Measurements from ENCODE around the gene ABCC6.
A peak's percentile ranks its signal among the peaks of the same experiment; 100 is the strongest.

The ABCC6 gene

DNA sequence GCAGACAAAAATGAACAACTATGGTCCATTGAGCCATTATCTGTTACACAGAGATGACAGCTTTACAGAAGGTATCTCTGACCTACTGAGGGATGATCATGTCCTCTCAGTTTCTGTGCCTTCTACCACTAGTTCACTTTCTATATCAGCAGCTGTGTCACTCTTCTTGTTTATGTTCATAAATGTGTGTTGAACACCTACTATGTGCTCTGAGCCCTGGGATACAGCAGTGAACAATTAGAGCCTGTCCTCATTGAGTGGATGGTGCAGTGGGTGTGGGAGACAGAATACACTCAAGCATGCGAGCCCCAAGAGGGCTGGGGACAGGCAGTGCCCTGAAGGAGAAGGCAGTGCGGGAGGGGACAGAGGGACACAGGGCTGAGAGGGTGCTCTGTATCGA lies 92.1 kb downstream of the ABCC6 start:
- Histone ChIP-seq H3K36me3 (ENCODE audit: control insufficient read depth in 2 of 2, insufficient read depth in 1 of 2, low read length in 2 of 2) (peaks cover 11 to 69% of the 10 kb centered on the region in 2 experiments; a peak in 2 of 3 replicates), H3K9me3 (ENCODE audit: control insufficient read depth, insufficient read depth, low read depth, low read length) (no peaks in the 10 kb centered on the region), H3K27ac (ENCODE audit: extremely low read depth, low read depth, low read length) (no peak overlapping the region), H3K4me1 (ENCODE audit: control insufficient read depth, insufficient read depth, low read length) (no peaks in the 10 kb centered on the region), H3K4me3 (ENCODE audit: low read depth, low read length) (no peak overlapping the region)
- TF ChIP-seq ZNF792 (tag by site-specific recombination; IDR thresholded peaks at IDR 0.05), result no peak
- TF ChIP-seq ZFHX2 (tag by site-specific recombination; conservative IDR thresholded peaks at IDR 0.05), result no peak
- no peak for TF ChIP-seq MYNN (tag by site-specific recombination; IDR thresholded peaks at IDR 0.05; ENCODE audit: borderline replicate concordance)
- CTCF ChIA-PET, result interaction anchor here (0.8 to 1.0 kb wide), 2 partner anchors 12 to 257 kb away, joined by 3 to 5 read pairs; no protein-coding TSS in a partner anchor
- POLR2A ChIA-PET, result no interaction called here

DNA sequence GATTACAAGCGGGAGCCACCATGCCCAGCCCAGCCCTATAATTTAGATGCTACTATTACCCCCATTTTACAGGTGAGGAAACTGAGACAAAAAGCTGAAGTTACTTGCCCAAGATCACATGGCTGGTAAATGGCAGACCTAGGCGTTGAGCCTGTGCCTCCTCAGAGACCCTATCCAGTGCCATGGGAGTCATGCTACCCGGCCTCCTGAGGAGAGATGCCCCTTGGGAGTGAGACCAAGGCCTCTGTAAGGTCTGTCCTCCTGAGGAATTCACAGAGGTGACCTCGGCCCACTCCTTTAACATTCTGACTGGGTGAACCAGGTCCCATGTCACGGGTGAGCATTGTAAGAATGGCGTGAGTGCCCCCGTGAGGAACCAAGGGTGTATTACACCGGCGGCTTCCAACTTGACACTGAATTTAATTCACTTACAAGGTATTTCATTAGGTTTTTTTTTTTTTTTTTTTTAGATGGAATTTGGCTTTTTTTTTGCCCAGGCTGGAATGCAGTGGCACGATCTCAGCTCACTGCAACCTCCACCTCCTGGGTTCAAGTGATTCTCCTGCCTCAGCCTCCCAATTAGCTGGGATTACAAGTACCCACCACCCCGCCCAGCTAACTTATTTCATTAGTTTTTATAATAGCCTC lies 95.7 kb downstream of the ABCC6 start:
- Histone ChIP-seq H3K4me3 (ENCODE audit: low read depth, low read length) (no peak overlapping the region), H3K36me3 (ENCODE audit: control insufficient read depth in 2 of 2, insufficient read depth in 1 of 2, low read length in 2 of 2) (peaks cover 24 to 66% of the 10 kb centered on the region in 2 experiments; a peak in 2 of 3 replicates), H3K27ac (ENCODE audit: extremely low read depth, low read depth, low read length) (no peak overlapping the region), H3K4me1 (ENCODE audit: control insufficient read depth, insufficient read depth, low read length) (no peaks in the 10 kb centered on the region), H3K9me3 (ENCODE audit: control insufficient read depth, insufficient read depth, low read depth, low read length) (no peaks in the 10 kb centered on the region)
- CTCF ChIA-PET, result interaction anchor here (0.6 to 2.3 kb wide), 14 partner anchors 15 to 1629 kb away, joined by 3 to 11 read pairs (median 4); no protein-coding TSS in a partner anchor
- POLR2A ChIA-PET, result no interaction called here
- TF ChIP-seq, protein P1, sequence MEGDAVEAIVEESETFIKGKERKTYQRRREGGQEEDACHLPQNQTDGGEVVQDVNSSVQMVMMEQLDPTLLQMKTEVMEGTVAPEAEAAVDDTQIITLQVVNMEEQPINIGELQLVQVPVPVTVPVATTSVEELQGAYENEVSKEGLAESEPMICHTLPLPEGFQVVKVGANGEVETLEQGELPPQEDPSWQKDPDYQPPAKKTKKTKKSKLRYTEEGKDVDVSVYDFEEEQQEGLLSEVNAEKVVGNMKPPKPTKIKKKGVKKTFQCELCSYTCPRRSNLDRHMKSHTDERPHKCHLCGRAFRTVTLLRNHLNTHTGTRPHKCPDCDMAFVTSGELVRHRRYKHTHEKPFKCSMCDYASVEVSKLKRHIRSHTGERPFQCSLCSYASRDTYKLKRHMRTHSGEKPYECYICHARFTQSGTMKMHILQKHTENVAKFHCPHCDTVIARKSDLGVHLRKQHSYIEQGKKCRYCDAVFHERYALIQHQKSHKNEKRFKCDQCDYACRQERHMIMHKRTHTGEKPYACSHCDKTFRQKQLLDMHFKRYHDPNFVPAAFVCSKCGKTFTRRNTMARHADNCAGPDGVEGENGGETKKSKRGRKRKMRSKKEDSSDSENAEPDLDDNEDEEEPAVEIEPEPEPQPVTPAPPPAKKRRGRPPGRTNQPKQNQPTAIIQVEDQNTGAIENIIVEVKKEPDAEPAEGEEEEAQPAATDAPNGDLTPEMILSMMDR (tag by site-specific recombination; IDR thresholded peaks at IDR 0.05), result peak; percentile 66
- TF ChIP-seq ZNF623 (tag by site-specific recombination; IDR thresholded peaks at IDR 0.05) (no peak), ZNF747 (tag by site-specific recombination; IDR thresholded peaks at IDR 0.05) (no peak), ZNF830 (tag by site-specific recombination; IDR thresholded peaks at IDR 0.05; ENCODE audit: low read depth) (no peak), ZNF654 (tag by site-specific recombination; IDR thresholded peaks at IDR 0.05; ENCODE audit: low read depth) (peak; percentile 85), ZNF416 (tag by site-specific recombination; IDR thresholded peaks at IDR 0.05) (no peak), ZNF121 (tag by site-specific recombination; IDR thresholded peaks at IDR 0.05) (no peak), ZNF664 (tag by site-specific recombination; IDR thresholded peaks at IDR 0.05) (0 out of 2 replicates have a peak, but pooled peaks have one; percentile 18)
- TF ChIP-seq, protein P2, sequence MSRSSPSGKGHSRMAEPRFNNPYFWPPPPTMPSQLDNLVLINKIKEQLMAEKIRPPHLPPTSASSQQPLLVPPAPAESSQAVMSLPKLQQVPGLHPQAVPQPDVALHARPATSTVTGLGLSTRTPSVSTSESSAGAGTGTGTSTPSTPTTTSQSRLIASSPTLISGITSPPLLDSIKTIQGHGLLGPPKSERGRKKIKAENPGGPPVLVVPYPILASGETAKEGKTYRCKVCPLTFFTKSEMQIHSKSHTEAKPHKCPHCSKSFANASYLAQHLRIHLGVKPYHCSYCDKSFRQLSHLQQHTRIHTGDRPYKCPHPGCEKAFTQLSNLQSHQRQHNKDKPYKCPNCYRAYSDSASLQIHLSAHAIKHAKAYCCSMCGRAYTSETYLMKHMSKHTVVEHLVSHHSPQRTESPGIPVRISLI (tag by site-specific recombination; IDR thresholded peaks at IDR 0.05), result peak; percentile 70
- TF ChIP-seq, protein P3, sequence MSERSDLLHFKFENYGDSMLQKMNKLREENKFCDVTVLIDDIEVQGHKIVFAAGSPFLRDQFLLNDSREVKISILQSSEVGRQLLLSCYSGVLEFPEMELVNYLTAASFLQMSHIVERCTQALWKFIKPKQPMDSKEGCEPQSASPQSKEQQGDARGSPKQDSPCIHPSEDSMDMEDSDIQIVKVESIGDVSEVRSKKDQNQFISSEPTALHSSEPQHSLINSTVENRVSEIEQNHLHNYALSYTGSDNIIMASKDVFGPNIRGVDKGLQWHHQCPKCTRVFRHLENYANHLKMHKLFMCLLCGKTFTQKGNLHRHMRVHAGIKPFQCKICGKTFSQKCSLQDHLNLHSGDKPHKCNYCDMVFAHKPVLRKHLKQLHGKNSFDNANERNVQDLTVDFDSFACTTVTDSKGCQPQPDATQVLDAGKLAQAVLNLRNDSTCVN (tag by site-specific recombination; optimal IDR thresholded peaks at IDR 0.05), result no peak

DNA sequence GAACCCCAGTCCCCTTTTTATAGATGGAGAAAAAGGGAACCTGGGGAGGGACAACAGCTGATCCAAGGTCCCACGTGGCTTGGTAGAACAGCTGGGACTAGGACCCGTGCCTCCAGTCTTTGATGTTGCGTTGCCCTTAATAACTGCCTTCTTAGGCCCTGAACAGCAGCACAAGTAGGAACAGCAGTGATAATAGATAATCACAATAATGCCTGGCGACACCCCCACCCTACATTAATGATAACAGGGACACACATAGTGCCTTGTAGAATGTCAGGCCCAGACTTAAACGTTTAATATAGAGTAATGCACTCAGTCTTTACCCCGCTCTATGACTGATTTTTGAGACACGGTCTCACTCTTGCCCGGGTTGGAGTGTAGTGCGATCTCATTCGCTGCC lies 96.4 kb downstream of the ABCC6 start:
- no peaks in the 10 kb centered on the region for H3K4me1 ChIP-seq (ENCODE audit: control insufficient read depth, insufficient read depth, low read length)
- no peaks in the 10 kb centered on the region for H3K9me3 ChIP-seq (ENCODE audit: control insufficient read depth, insufficient read depth, low read depth, low read length)
- ChIA-PET POLR2A (no interaction called here), CTCF (interaction anchor here (0.6 to 2.3 kb wide), 7 partner anchors 48 to 361 kb away, joined by 3 to 11 read pairs (median 4); no protein-coding TSS in a partner anchor)
- H3K4me3 ChIP-seq (ENCODE audit: low read depth, low read length), result no peak overlapping the region
- H3K27ac ChIP-seq (ENCODE audit: extremely low read depth, low read depth, low read length), result no peak overlapping the region
- H3K36me3 ChIP-seq (ENCODE audit: control insufficient read depth in 2 of 2, insufficient read depth in 1 of 2, low read length in 2 of 2), result peaks cover 23 to 69% of the 10 kb centered on the region in 2 experiments; a peak in 2 of 3 replicates
- TF ChIP-seq, protein P4, sequence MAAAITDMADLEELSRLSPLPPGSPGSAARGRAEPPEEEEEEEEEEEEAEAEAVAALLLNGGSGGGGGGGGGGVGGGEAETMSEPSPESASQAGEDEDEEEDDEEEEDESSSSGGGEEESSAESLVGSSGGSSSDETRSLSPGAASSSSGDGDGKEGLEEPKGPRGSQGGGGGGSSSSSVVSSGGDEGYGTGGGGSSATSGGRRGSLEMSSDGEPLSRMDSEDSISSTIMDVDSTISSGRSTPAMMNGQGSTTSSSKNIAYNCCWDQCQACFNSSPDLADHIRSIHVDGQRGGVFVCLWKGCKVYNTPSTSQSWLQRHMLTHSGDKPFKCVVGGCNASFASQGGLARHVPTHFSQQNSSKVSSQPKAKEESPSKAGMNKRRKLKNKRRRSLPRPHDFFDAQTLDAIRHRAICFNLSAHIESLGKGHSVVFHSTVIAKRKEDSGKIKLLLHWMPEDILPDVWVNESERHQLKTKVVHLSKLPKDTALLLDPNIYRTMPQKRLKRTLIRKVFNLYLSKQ (tag by site-specific recombination; IDR thresholded peaks at IDR 0.05; ENCODE audit: borderline replicate concordance), result no peak
- TF ChIP-seq, protein P5, sequence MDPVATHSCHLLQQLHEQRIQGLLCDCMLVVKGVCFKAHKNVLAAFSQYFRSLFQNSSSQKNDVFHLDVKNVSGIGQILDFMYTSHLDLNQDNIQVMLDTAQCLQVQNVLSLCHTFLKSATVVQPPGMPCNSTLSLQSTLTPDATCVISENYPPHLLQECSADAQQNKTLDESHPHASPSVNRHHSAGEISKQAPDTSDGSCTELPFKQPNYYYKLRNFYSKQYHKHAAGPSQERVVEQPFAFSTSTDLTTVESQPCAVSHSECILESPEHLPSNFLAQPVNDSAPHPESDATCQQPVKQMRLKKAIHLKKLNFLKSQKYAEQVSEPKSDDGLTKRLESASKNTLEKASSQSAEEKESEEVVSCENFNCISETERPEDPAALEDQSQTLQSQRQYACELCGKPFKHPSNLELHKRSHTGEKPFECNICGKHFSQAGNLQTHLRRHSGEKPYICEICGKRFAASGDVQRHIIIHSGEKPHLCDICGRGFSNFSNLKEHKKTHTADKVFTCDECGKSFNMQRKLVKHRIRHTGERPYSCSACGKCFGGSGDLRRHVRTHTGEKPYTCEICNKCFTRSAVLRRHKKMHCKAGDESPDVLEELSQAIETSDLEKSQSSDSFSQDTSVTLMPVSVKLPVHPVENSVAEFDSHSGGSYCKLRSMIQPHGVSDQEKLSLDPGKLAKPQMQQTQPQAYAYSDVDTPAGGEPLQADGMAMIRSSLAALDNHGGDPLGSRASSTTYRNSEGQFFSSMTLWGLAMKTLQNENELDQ (tag by site-specific recombination; IDR thresholded peaks at IDR 0.05; ENCODE audit: low read depth), result no peak
- TF ChIP-seq ZFP41 (tag by site-specific recombination; IDR thresholded peaks at IDR 0.05; ENCODE audit: borderline replicate concordance), result no peak
- TF ChIP-seq ZNF549 (tag by site-specific recombination; IDR thresholded peaks at IDR 0.05), result no peak
- TF ChIP-seq, protein P6, sequence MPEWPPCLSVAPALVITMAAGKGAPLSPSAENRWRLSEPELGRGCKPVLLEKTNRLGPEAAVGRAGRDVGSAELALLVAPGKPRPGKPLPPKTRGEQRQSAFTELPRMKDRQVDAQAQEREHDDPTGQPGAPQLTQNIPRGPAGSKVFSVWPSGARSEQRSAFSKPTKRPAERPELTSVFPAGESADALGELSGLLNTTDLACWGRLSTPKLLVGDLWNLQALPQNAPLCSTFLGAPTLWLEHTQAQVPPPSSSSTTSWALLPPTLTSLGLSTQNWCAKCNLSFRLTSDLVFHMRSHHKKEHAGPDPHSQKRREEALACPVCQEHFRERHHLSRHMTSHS (tag by site-specific recombination; IDR thresholded peaks at IDR 0.05), result no peak
- TF ChIP-seq ZNF37A (tag by site-specific recombination; IDR thresholded peaks at IDR 0.05), result no peak
- no peak for TF ChIP-seq ZNF843 (tag by site-specific recombination; IDR thresholded peaks at IDR 0.05)
- no peak for TF ChIP-seq TRIM28 (IDR thresholded peaks at IDR 0.05; ENCODE audit: borderline replicate concordance, low read length)
